ENCODE results near the gene EMC8.
"Not testable (repeated sequence)": the region's sequence is repeated elsewhere in the genome, so short reads cannot be mapped to it uniquely, and the experiment has no call there.

EMC8 gene

DNA sequence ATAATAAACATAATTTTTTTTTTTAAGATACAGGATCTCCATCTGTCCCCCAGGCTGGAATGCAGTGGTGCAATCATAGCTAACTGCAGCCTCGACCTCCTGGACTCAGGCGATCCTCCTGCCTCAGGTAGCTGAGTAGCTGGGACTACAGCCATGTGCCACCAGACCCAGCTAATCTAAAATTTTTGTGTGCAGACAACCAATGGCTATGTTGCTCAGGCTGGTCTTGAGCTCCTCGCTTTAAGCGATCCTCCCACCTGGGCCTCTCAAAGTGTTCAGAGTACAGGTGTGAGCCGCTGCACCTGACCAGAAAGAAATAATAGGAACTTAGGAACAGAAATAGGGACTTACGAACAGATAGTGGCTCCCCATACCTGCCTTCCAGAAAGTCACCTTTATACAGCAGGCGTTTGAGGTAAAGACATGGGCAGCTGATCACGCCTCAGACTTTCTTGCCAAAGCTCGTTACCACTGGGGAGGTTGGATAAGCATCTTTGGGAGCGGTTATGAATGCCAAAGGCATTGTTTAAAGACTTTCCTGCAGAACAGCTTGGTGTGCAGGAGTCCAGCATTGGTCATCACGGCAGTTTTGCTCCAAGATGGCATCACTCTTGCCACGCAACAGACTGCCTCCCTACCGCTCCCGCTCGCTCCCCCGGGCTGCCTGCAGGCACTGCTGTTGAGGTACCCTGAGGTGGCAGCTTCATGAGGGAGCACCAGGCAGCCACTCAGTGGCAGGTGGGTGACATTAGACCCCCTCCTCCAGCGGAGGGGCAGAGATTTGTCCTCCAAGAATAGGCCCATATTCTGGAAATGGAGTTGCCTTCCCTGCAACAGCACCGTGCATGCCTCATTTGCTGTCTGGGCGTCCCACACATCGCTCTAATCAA lies 13.7 kb upstream of the EMC8 start:
- no peak for DNase-seq (ENCODE audit: low read depth in 2 of 2)

DNA sequence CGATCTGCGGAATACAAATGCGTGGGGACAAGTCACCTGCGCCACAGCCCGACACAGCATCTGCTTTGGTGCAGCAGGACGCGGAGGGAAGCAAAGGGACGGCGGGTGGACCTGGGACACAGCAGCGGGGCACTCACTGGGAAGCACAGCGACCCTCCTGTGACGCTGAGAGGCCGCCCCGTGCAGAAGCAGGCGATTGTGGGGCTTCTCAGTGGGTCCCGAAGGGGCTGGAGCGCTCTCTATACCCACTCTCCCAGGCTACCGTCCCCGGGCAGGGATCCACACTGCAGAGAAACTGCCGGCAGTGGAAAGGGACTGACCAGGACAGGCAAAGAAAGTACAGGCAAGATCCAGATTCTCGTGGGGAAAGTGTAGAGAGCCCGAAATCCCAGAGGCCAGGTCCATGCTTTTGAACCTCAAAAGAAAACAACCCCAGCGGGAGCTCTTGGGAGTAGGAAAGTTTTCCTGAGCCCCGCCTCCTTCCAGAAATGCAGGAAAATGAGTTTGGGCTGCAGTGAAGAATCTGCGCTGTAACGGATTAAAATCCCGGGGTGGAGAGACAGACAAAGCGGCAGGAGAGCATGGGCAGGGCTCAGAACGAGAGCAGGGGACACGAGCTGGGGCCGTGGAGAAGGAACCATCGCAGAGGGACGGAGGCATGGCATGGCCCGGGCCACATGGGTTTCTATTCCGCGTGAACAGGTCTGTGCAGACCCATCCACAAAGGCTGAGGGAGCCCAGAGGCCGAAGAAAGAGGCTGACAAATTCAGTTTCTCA lies 12.9 kb upstream of the EMC8 start:
- no peak for DNase-seq (ENCODE audit: low read depth in 2 of 2)

DNA sequence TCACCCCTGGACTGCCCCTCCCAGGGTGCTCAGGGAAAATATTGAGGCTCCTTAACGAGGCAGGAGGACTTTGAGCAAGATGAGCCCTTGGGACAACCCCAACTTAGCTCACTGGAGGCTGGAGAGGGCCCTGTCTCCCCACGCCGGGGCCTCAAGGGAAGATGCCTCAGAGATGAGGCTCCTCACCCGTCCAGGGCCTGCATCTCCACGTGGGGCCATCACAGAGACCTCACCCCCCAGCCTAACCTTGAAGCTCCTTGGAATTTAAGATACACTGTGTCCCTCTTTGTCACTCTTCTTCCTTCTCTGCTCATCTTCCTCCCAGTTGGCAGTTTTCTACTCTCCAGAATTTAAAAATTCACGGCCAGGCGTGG lies 11.4 kb upstream of the EMC8 start:
- no peak for DNase-seq (ENCODE audit: low read depth in 2 of 2)

DNA sequence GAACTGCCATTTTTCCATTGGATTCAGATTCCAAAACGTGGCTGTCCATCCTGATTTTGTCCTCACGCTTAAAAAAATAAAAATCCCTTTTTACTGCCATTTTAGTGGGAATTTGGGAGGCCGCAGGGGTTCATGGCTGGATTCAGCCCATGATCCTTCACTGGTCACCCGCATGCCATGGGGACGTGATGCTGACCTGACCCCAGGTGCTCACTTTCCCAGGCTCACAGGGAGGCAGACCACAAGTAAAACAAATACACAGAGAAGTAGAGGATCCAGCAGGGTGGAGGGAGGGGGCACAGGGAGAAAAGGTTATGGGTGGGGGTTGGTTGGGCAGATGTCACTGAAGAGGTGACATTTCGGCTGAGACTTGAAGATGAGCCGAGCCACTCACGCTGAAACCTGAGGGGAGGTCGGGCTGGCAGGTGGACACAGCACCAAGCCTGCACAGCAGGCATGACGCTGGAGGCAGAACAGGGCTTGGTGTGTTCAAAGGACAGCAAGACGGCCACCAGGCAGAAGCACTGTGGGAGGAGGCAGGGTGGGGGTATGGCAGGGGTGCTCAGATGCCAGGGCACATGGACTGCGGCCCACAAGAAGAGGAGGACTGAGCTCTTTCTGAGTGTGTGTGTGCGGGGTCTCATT lies 10.9 kb upstream of the EMC8 start:
- DNase-seq (ENCODE audit: low read depth in 2 of 2), result no peak

- no peak for DNase-seq (ENCODE audit: low read depth in 2 of 2)
These were observed 10.3 kb upstream of the EMC8 start for GRCh38 chr16:85809645-85810044.

DNA sequence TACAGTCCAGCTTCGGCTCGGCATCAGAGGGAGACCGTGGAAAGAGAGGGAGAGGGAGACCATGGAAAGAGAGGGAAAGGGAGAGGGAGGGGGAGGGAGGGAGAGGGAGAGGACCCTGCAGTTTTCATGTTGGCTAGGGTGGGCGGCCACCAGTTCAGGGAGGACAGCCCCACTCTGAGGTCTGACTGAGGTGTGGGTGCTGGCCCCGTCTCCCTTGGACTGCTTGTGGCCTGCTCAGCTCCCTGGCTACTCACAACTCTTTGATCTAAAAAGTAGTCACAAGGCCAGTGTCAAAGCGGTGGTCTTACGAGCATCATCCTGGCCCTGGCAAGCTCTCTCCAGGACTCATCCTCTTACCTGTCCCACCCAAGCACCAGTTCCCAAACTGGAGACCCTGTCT lies 9.6 kb upstream of the EMC8 start:
- DNase-seq (ENCODE audit: low read depth in 2 of 2), result no peak

DNA sequence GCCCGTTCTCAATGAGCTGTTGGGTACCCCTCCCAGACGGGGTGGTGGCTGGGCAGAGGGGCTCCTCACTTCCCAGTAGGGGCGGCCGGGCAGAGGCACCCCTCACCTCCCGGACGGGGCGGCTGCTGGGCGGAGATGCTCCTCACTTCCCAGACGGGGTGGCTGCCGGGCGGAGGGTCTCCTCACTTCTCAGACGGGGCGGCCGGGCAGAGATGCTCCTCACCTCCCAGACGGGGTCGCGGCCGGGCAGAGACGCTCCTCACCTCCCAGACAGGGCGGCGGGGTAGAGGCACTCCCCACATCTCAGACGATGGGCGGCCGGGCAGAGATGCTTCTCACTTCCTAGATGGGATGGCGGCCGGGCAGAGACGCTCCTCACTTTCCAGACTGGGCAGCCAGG lies 8.8 kb upstream of the EMC8 start:
- not testable (repeated sequence) for DNase-seq (ENCODE audit: low read depth in 2 of 2)

GRCh38 chr16:85807340-85807739 lies 8.0 kb upstream of the EMC8 start:
- DNase-seq (ENCODE audit: low read depth in 2 of 2), result not testable (repeated sequence)

GRCh38 chr16:85806539-85806938 lies 7.2 kb upstream of the EMC8 start:
- no peak for DNase-seq (ENCODE audit: low read depth in 2 of 2)

- no peak for DNase-seq (ENCODE audit: low read depth in 2 of 2)
These were observed 6.2 kb upstream of the EMC8 start for GRCh38 chr16:85805442-85806045.

- DNase-seq (ENCODE audit: low read depth in 2 of 2), result no peak
These were observed 4.2 kb upstream of the EMC8 start for GRCh38 chr16:85803570-85803969.

GRCh38 chr16:85800321-85800669 lies 951 bp upstream of the EMC8 start:
- DNase-seq (ENCODE audit: low read depth in 2 of 2), result no peak

GRCh38 chr16:85798901-85799496 lies 345 bp downstream of the EMC8 start:
- no peak for DNase-seq (ENCODE audit: low read depth in 2 of 2)

DNA sequence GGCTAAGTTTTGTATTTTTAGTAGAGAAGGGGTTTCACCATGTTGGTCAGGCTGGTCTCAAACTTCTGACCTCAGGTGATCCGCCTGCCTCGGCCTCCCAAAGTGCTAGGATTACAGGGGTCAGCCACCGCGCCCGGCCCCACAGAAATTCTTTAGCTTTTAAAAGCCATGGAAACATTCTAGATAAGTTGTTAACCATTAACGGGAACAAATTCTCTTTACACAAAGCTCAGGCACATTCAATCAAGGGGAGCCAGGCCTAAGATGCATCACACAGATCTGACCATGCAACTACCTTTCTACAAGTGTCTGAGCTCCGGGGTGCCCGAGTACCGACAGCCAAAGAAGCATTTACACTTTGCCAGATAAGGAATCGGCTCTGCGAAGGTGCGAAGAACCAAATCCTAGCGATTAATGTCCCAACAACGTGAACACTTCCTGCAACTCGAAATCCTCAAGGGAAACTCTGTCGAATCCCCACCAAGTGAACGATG lies 1.0 kb downstream of the EMC8 start:
- DNase-seq (ENCODE audit: low read depth in 2 of 2), result no peak

DNA sequence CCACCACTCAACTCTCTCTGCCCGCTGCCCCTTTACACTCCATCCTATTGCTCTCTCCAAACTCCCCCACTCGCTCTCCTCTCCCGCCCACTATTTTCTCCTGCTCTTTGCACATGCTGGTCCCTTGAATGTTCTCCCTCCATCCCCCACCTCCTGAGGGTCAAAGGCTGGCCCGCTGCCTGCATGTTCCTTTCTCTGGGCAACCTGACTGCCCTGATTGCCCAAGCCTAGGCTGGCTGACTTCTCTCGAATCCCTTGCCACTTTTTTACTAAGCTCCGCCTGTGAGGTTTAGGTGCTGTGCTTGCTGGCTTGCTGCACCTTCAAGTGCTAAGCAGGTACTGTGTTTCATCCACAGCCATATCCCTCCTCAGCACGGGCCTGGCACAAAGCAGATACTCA lies 2.7 kb downstream of the EMC8 start:
- DNase-seq (ENCODE audit: low read depth in 2 of 2), result no peak

DNA sequence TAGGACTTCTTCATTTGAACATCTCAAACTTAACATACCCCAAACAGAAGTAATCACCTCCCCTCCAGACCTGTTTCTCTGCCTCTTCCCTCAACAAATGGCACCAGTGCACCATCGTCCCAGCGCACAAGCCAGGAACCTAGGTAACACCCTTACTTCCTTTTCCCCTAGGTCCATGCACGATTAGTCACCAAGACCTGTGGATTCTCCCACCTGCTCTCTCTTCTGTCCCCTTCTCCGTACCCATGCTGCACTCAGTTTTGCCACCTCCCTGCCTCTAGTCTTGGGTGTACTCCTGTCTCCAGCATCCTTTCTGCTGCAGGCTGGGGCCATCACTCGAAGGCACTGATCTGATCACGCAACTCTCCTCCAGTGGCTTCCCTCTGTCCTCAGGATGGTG lies 3.2 kb downstream of the EMC8 start:
- no peak for DNase-seq (ENCODE audit: low read depth in 2 of 2)

DNA sequence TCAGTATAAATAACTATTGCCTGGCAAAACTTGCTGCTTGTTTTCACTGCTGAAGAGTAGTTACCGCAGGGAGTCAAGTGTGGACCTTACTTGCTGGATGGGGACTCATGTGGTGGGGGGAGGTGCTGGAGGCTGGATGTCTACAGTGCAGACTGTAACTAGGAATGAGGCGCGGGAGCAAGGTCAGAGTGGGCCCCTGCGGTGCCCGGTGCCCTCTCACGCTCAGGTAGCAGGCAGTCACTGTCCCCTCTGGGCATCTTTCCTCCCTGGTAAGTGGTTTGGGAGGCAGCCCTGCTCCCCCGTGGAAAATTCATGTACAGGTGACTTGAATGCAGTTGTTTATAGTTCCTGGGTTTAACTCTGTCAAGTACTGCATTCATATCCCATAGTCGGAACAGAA lies 4.6 kb downstream of the EMC8 start:
- no peak for DNase-seq (ENCODE audit: low read depth in 2 of 2)

DNA sequence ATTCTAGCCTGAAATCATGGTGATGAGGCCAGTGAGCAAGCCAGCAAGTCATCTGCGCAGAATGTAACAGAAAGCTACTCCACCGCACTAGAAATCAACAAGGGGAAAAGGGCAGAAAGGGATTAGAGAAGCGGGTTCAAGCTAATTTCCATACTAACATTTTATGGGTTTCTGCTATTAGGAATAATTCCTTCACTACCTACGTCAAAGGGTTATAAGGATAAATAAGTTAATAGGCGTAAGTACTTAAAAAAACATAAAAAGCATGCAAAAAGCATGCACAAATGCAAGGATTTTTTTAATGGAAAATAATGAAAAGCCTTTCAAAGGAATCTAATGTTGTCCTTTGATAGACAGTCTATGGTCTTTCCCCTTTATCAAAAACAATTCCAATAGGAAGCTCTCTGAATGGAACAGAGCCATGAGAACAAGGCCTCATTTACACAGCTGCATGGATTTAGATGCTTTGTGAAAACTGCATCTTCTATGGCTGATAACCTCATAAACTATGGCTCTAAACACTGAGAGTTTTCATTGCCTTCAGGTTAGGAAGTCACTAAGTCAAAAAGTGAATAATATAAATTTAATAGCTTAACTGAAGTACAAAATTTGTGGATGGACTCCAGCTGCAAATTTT lies 5.6 kb downstream of the EMC8 start:
- no peak for DNase-seq (ENCODE audit: low read depth in 2 of 2)

DNA sequence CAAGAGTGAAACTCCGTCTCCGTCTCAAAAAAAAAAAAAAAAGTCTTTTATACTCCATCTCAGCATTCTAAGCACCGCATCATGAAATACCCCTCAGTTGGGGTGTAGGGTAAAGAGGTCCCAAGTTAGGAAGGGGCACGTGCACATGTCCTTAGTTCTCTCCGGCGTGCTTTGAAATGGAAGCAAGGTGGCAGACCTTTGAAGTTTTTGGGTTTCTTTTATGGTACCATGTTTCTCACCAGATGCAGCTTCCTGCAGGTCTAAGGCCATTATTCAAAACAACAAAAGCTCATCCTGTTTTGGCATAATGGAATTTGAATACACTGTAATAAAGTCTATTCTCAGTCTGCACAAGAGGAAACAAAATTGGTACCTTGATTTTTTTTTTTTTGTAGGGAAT lies 9.6 kb downstream of the EMC8 start:
- DNase-seq (ENCODE audit: low read depth in 2 of 2), result no peak

DNA sequence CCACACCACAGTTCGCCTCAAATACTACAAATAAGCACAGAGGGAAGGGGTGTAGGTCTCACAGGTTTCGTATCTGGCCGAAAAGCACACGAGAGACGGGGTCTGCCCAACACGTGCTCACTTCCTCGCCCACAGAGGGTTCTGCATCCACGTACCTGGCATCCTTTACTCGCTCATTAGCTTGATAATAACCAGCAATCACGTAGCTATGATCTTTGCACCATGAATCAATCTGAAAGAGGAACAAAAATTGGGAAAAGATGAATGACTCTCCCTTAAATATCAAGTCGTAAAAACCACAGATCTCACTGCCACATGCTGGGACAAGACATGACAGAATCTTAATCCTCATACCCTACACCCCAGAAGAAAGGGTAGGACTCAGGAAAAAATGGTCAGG lies 10.5 kb downstream of the EMC8 start:
- no peak for DNase-seq (ENCODE audit: low read depth in 2 of 2)

DNA sequence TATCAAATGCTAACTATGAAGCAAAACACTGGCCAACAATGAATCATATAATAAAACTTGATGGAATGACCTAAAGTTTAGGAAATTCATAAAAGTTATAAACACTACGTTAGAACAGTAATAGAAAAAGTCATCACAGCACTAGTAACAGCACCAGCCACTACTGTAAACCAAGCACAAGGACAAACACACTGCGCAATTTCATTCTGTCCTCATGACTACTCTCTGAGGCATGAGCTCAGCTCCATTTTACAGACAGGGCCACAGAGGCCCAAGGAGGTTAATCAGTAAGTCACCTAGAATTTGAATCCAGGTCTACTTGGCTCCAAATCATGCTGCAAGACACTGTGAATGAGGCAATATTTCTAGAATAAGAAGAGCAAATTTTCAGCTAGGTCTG lies 13.4 kb downstream of the EMC8 start:
- no peak for DNase-seq (ENCODE audit: low read depth in 2 of 2)
